GM12864 (cell line): ENCODE results near the gene CNGA4.

Source experiments
- DNase-seq: peaks from one replicate; pipeline ENCODE4 v3.0.0-alpha.2; 2011; ENCODE audit warnings: low read depth
- H3K4me3 ChIP-seq: 2 replicates; pipeline ENCODE4 v1.5.1; 2011; ENCODE audit warnings: mild to moderate bottlenecking, low read depth, low read length, control low read depth
- TF ChIP-seq, protein P1 (sequence below): IDR thresholded peaks from 2 replicates; pipeline ENCODE4 v1.5.1; 2011; ENCODE audit warnings: low read depth, mild to moderate bottlenecking, moderate library complexity, low read length, control low read depth, inconsistent platforms; ENCODE audit errors: missing control alignments

The CNGA4 gene

GRCh38 chr11:6258571-6259081 is 19.7 kb downstream of the CNGA4 start:
- TF ChIP-seq, protein P1, sequence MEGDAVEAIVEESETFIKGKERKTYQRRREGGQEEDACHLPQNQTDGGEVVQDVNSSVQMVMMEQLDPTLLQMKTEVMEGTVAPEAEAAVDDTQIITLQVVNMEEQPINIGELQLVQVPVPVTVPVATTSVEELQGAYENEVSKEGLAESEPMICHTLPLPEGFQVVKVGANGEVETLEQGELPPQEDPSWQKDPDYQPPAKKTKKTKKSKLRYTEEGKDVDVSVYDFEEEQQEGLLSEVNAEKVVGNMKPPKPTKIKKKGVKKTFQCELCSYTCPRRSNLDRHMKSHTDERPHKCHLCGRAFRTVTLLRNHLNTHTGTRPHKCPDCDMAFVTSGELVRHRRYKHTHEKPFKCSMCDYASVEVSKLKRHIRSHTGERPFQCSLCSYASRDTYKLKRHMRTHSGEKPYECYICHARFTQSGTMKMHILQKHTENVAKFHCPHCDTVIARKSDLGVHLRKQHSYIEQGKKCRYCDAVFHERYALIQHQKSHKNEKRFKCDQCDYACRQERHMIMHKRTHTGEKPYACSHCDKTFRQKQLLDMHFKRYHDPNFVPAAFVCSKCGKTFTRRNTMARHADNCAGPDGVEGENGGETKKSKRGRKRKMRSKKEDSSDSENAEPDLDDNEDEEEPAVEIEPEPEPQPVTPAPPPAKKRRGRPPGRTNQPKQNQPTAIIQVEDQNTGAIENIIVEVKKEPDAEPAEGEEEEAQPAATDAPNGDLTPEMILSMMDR: no peak
- no peak overlapping the region for H3K4me3 ChIP-seq
- DNase-seq: no peak

- TF ChIP-seq, protein P1: no peak
- H3K4me3 ChIP-seq: no peak overlapping the region
- no peak for DNase-seq
These were observed 21.4 kb downstream of the CNGA4 start for GRCh38 chr11:6260207-6260726.

- DNase-seq: no peak
- TF ChIP-seq, protein P1: no peak
- H3K4me3 ChIP-seq: no peak overlapping the region
These were observed 24.8 kb downstream of the CNGA4 start for GRCh38 chr11:6263662-6264061.

- TF ChIP-seq, protein P1: no peak
- H3K4me3 ChIP-seq: no peak overlapping the region
- DNase-seq: no peak
These were observed 29.9 kb downstream of the CNGA4 start for GRCh38 chr11:6268820-6269219.

DNA sequence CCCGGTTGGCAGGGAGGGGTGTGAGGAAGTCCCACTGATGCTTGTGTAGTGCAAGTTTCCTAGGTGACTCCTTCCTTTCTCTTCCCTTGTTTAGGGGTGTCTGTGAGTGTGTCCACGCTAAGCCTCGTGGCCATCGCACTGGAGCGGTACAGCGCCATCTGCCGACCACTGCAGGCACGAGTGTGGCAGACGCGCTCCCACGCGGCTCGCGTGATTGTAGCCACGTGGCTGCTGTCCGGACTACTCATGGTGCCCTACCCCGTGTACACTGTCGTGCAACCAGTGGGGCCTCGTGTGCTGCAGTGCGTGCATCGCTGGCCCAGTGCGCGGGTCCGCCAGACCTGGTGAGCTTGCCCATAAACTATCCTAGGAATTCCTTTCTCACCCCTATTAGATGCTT is 31.1 kb downstream of the CNGA4 start:
- no peak for DNase-seq
- no peak overlapping the region for H3K4me3 ChIP-seq
- TF ChIP-seq, protein P1: peak; percentile 35

DNA sequence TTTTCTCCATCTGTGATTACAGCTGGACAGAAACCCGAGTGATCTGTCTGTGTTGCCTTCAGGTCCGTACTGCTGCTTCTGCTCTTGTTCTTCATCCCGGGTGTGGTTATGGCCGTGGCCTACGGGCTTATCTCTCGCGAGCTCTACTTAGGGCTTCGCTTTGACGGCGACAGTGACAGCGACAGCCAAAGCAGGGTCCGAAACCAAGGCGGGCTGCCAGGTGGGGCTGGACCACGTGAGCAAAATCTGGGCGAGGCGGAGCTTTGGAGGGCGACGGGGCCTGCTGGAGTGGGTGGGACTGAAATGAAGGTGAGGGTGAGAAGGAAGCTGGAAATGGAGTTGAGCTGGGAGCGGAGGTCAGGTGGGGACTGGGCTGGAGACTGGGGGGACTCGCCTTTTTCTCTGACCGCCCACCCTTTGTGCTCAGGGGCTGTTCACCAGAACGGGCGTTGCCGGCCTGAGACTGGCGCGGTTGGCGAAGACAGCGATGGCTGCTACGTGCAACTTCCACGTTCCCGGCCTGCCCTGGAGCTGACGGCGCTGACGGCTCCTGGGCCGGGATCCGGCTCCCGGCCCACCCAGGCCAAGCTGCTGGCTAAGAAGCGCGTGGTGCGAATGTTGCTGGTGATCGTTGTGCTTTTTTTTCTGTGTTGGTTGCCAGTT is 31.8 kb downstream of the CNGA4 start:
- TF ChIP-seq, protein P1: no peak
- H3K4me3 ChIP-seq: no peak overlapping the region
- no peak for DNase-seq

DNA sequence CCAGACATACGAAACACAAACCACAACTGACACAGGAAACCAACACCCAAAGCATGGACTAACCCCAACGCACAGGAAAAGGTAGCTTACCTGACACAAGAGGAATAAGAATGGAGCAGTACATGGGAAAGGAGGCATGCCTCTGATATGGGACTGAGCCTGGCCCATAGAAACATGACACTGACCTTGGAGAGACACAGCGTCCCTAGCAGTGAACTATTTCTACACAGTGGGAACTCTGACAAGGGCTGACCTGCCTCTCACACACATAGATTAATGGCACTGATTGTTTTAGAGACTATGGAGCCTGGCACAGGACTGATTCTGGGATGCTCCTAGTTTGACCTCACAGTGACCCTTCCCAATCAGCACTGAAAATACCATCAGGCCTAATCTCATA is 32.7 kb downstream of the CNGA4 start:
- no peak for DNase-seq
- TF ChIP-seq, protein P1: no peak
- H3K4me3 ChIP-seq: no peak overlapping the region
